ENCODE results near the gene METTL25.

GRCh38 chr12:82515652-82516051 is 157.3 kb downstream of the METTL25 start:
- TF ChIP-seq CTCF (IDR thresholded peaks at IDR 0.05) = no peak
- no peak for TF ChIP-seq EP300 (IDR thresholded peaks at IDR 0.05)

All from tibial nerve (tissue), 4 donors.